Fibroblast of villous mesenchyme (primary cell): ENCODE data around the gene BTBD10. TPM values are rescaled to one million over a fixed set of nuclear protein-coding genes. Genes with fewer than 3 reads are reported as not detected.

Source experiments
- DNase-seq: peaks from one replicate; pipeline ENCODE4 v3.0.0-alpha.2; 2010; ENCODE audit warnings: low read depth
- H3K4me3 ChIP-seq: 2 replicates; pipeline ENCODE4 v1.5.1; 2011; ENCODE audit warnings: low read depth, mild to moderate bottlenecking, low read length
- total RNA-seq: library from RNA; depleted of rRNA; stranded (reverse); fragments of >200 nt; gene quantifications from 2 replicates; pipeline ENCODE4 v1.2.3, GENCODE V29; 2012
- TF ChIP-seq, protein P1 (sequence below): IDR thresholded peaks from 2 replicates; pipeline ENCODE4 v1.5.1; 2012; ENCODE audit warnings: low read depth, mild to moderate bottlenecking, low read length; ENCODE audit not compliant: insufficient read depth

BTBD10 gene
- total RNA-seq, 1 donor: 62.6 TPM

DNA sequence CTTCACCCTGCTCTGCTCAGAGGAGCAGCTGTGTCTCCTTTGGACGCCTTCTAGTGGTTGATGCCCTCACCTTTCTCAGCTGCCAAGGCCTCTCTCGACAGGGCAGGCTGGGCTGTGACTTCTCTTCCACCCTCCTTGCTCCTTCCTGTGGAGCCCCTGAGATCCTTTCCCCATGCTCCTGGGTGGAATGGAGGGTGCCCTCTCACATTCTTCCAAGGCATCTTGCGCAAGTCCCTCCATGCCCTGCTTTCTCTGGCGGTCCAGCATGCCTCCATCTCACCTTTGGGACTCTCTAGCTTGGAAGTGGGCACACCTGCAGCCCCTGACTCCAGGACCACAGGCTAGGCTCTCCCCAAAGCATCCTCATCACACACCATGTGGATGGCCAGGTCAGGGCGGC is 116.6 kb downstream of the BTBD10 start:
- TF ChIP-seq, protein P1, sequence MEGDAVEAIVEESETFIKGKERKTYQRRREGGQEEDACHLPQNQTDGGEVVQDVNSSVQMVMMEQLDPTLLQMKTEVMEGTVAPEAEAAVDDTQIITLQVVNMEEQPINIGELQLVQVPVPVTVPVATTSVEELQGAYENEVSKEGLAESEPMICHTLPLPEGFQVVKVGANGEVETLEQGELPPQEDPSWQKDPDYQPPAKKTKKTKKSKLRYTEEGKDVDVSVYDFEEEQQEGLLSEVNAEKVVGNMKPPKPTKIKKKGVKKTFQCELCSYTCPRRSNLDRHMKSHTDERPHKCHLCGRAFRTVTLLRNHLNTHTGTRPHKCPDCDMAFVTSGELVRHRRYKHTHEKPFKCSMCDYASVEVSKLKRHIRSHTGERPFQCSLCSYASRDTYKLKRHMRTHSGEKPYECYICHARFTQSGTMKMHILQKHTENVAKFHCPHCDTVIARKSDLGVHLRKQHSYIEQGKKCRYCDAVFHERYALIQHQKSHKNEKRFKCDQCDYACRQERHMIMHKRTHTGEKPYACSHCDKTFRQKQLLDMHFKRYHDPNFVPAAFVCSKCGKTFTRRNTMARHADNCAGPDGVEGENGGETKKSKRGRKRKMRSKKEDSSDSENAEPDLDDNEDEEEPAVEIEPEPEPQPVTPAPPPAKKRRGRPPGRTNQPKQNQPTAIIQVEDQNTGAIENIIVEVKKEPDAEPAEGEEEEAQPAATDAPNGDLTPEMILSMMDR: no peak
- H3K4me3 ChIP-seq: no peak overlapping the region
- DNase-seq: no peak

GRCh38 chr11:13344818-13345217 is 118.2 kb downstream of the BTBD10 start:
- TF ChIP-seq, protein P1: no peak
- DNase-seq: no peak
- no peak overlapping the region for H3K4me3 ChIP-seq

GRCh38 chr11:13343931-13344717 is 118.9 kb downstream of the BTBD10 start:
- TF ChIP-seq, protein P1: peak; percentile 87
- no peak overlapping the region for H3K4me3 ChIP-seq
- DNase-seq: peak; percentile 76

- DNase-seq: no peak
- H3K4me3 ChIP-seq: no peak overlapping the region
- TF ChIP-seq, protein P1: no peak
These were observed 120.0 kb downstream of the BTBD10 start for GRCh38 chr11:13343067-13343466.

- H3K4me3 ChIP-seq: no peak overlapping the region
- DNase-seq: no peak
- TF ChIP-seq, protein P1: no peak
These were observed 122.0 kb downstream of the BTBD10 start for GRCh38 chr11:13341026-13341425.

DNA sequence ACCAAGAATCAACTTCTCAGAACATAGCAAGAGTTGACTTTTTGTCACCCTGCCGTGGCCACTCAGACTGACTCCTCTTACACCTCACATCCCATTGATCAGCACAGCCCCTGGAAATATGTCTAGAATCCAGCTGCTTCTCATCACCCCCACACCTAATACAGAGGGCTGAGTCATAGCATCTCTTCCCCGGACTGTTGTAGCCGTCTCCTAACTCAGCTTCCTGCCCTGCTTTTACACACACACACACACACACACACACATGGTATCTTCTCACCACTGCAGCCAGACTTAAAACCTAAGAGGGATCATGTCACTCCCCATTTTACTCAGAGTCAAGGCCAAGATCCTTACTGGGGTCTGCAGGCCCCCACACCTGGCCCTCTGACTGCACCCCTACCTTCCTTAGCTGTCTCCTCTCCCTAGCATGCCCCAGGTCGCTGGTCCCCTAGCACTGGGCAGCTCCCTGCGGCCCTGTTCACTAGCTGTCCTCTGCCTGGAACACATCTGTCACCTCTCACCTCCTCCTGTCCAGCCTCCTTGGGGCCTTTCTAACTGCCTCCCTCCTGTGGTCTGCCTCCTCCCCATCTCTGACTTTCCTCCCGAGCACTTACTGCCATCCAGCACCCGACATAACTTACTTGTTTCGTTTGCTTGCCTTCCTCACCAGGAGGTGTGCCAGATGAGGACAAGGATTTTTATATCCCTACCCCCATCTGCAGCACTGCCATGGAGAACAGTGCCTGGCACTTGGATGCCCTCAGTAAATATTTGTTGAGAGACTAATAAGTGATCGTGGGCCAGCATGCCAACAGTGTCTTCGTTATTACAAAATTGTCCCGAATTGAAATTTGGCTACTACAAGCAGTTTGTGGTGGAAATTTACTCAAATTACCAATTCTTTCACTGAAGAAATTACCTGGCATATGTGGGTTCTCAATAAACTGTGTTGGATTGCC is 123.5 kb downstream of the BTBD10 start:
- TF ChIP-seq, protein P1: no peak
- DNase-seq: peak; percentile 92
- H3K4me3 ChIP-seq: no peak overlapping the region
